ENCODE measurements around the gene SOCS7. TPM values are rescaled to one million over a fixed set of nuclear protein-coding genes. Genes with fewer than 3 reads are reported as not detected.

SOCS7 gene
- total RNA-seq, 1 experiment from 2014 or later: 29.2 TPM

DNA sequence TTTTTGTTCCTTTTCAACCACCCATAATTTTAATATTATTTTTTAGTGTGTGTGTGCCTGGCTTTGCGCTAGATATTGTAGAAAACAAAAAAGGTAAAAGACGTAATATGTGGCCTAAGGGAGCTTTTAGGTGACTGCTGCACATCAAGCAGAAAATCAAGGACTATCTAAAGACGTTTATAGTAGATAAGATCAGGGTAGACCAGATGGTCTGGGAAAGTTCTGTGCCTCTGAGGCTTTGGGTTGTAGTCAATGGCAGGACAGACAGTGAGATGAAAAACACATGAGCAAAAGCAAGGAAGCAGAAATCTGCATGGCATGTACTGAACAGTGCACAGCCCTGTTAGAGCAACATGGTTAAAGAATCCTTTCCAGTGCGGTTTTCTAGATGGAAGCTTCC is 49.8 kb downstream of the SOCS7 start:
- TF ChIP-seq, protein P1, sequence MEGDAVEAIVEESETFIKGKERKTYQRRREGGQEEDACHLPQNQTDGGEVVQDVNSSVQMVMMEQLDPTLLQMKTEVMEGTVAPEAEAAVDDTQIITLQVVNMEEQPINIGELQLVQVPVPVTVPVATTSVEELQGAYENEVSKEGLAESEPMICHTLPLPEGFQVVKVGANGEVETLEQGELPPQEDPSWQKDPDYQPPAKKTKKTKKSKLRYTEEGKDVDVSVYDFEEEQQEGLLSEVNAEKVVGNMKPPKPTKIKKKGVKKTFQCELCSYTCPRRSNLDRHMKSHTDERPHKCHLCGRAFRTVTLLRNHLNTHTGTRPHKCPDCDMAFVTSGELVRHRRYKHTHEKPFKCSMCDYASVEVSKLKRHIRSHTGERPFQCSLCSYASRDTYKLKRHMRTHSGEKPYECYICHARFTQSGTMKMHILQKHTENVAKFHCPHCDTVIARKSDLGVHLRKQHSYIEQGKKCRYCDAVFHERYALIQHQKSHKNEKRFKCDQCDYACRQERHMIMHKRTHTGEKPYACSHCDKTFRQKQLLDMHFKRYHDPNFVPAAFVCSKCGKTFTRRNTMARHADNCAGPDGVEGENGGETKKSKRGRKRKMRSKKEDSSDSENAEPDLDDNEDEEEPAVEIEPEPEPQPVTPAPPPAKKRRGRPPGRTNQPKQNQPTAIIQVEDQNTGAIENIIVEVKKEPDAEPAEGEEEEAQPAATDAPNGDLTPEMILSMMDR (IDR thresholded peaks at IDR 0.05; ENCODE audit: insufficient read depth in 1 of 2, low read depth in 1 of 2, low read length in 1 of 2, severe bottlenecking in 1 of 2, unreplicated experiment in 1 of 2): no peak
- no peak overlapping the region for H3K4me3 Mint-ChIP-seq (ENCODE audit: unreplicated experiment)
- intact Hi-C loops (cut with micrococcal nuclease; ENCODE audit: unreplicated experiment): no loop called here
- no peaks in the 10 kb centered on the region for H3K27me3 ChIP-seq (replicated peaks; ENCODE audit: control insufficient read depth, insufficient read depth, low read length)
- H3K36me3 ChIP-seq (ENCODE audit: control insufficient read depth, insufficient read depth, low read length): no peaks in the 10 kb centered on the region
- H3K27ac Mint-ChIP-seq (ENCODE audit: unreplicated experiment): no peak overlapping the region
- no TSS peak for BruUV-seq (replicated peaks)
- H3K4me3 ChIP-seq (ENCODE audit: low read depth, low read length): no peak overlapping the region
- no peaks in the 10 kb centered on the region for H3K4me1 Mint-ChIP-seq (ENCODE audit: low read depth, unreplicated experiment)
- no peaks in the 10 kb centered on the region for H3K9me3 ChIP-seq
- CTCF ChIA-PET: no interaction called here
- no peaks in the 10 kb centered on the region for H3K4me1 ChIP-seq
- no peaks in the 10 kb centered on the region for H3K9me3 Mint-ChIP-seq (ENCODE audit: unreplicated experiment)
- no peak for DNase-seq
- peaks cover 23% of the 10 kb centered on the region for H3K36me3 Mint-ChIP-seq (ENCODE audit: insufficient read depth, unreplicated experiment)
- H3K27me3 Mint-ChIP-seq (ENCODE audit: insufficient read depth, unreplicated experiment): no peaks in the 10 kb centered on the region
- POLR2A ChIA-PET: no interaction called here

GRCh38 chr17:38402897-38403296 is 51.3 kb downstream of the SOCS7 start:
- no TSS peak for BruUV-seq (replicated peaks)
- no peak overlapping the region for H3K27ac Mint-ChIP-seq (ENCODE audit: unreplicated experiment)
- TF ChIP-seq, protein P1 (IDR thresholded peaks at IDR 0.05; ENCODE audit: insufficient read depth in 1 of 2, low read depth in 1 of 2, low read length in 1 of 2, severe bottlenecking in 1 of 2, unreplicated experiment in 1 of 2): no peak

GRCh38 chr17:38403491-38403890 is 51.8 kb downstream of the SOCS7 start:
- POLR2A ChIA-PET: interaction anchor here (0.6 kb wide), 2 partner anchors 11 to 49 kb away, joined by 3 to 10 read pairs; no protein-coding TSS in a partner anchor
- H3K4me1 ChIP-seq: no peaks in the 10 kb centered on the region
- Mint-ChIP-seq H3K36me3 (ENCODE audit: insufficient read depth, unreplicated experiment) (peaks cover 11% of the 10 kb centered on the region), H3K27ac (ENCODE audit: unreplicated experiment) (no peak overlapping the region), H3K27me3 (ENCODE audit: insufficient read depth, unreplicated experiment) (no peaks in the 10 kb centered on the region), H3K4me1 (ENCODE audit: low read depth, unreplicated experiment) (no peaks in the 10 kb centered on the region), H3K9me3 (ENCODE audit: unreplicated experiment) (no peaks in the 10 kb centered on the region), H3K4me3 (ENCODE audit: unreplicated experiment) (no peak overlapping the region)
- no peaks in the 10 kb centered on the region for H3K9me3 ChIP-seq
- no peaks in the 10 kb centered on the region for H3K36me3 ChIP-seq (ENCODE audit: control insufficient read depth, insufficient read depth, low read length)
- no peaks in the 10 kb centered on the region for H3K27me3 ChIP-seq (replicated peaks; ENCODE audit: control insufficient read depth, insufficient read depth, low read length)
- TF ChIP-seq, protein P1 (IDR thresholded peaks at IDR 0.05; ENCODE audit: insufficient read depth in 1 of 2, low read depth in 1 of 2, low read length in 1 of 2, severe bottlenecking in 1 of 2, unreplicated experiment in 1 of 2): no peak
- H3K4me3 ChIP-seq (ENCODE audit: low read depth, low read length): no peak overlapping the region
- intact Hi-C loops (cut with micrococcal nuclease; ENCODE audit: unreplicated experiment): loop anchor here (1.0 kb wide), 1 partner anchor 54 kb away; no protein-coding TSS in a partner anchor
- DNase-seq: peak in 1 of 2 experiments; percentile 22
- CTCF ChIA-PET: interaction anchor here (0.6 to 2.3 kb wide), 5 partner anchors 11 to 56 kb away, joined by 3 to 11 read pairs (median 4); partner anchors contain the start of gene SOCS7
- BruUV-seq (replicated peaks): TSS peak; percentile 13

More at GRCh38 chr17:38402897-38403296, 51.3 kb downstream of the SOCS7 start:
- no peak for DNase-seq
- peaks cover 17% of the 10 kb centered on the region for H3K36me3 Mint-ChIP-seq (ENCODE audit: insufficient read depth, unreplicated experiment)
- CTCF ChIA-PET: interaction anchor here (1.0 to 2.3 kb wide), 5 partner anchors 12 to 54 kb away, joined by 3 to 11 read pairs (median 5); partner anchors contain the start of gene SOCS7
- H3K4me3 ChIP-seq (ENCODE audit: low read depth, low read length): no peak overlapping the region
- H3K9me3 Mint-ChIP-seq (ENCODE audit: unreplicated experiment): no peaks in the 10 kb centered on the region
- no peaks in the 10 kb centered on the region for H3K4me1 ChIP-seq
- no peak overlapping the region for H3K4me3 Mint-ChIP-seq (ENCODE audit: unreplicated experiment)
- H3K27me3 Mint-ChIP-seq (ENCODE audit: insufficient read depth, unreplicated experiment): no peaks in the 10 kb centered on the region
- H3K27me3 ChIP-seq (replicated peaks; ENCODE audit: control insufficient read depth, insufficient read depth, low read length): no peaks in the 10 kb centered on the region
- intact Hi-C loops (cut with micrococcal nuclease; ENCODE audit: unreplicated experiment): loop anchor here (1.0 kb wide), 1 partner anchor 54 kb away; no protein-coding TSS in a partner anchor
- no peaks in the 10 kb centered on the region for H3K4me1 Mint-ChIP-seq (ENCODE audit: low read depth, unreplicated experiment)
- H3K9me3 ChIP-seq: no peaks in the 10 kb centered on the region
- POLR2A ChIA-PET: no interaction called here
- H3K36me3 ChIP-seq (ENCODE audit: control insufficient read depth, insufficient read depth, low read length): no peaks in the 10 kb centered on the region

All from Caco-2 (cell line).